ENCODE data around the gene TLR8. TPM values are rescaled to one million over a fixed set of nuclear protein-coding genes. Genes with fewer than 3 reads are reported as not detected.

The TLR8 gene
- total RNA-seq, 1 donor from 2014 or later = not detected

- no peak overlapping the region for H3K4me3 ChIP-seq (ENCODE audit: insufficient read depth, low read depth, low read length)
- H3K4me2 ChIP-seq (ENCODE audit: low read length) = no peak overlapping the region
- H3K27me3 ChIP-seq (ENCODE audit: insufficient read depth, low read length) = no peaks in the 10 kb centered on the region
- peaks cover 10% of the 10 kb centered on the region for H3K4me1 ChIP-seq (ENCODE audit: insufficient read depth, low read length)
- FAIRE-seq (no peak), DNase-seq (ENCODE audit: low read depth) (no peak)
- no peaks in the 10 kb centered on the region for H3K9me3 Mint-ChIP-seq (ENCODE audit: unreplicated experiment)
- H3K27ac ChIP-seq (ENCODE audit: low read depth, low read length) = no peak overlapping the region
- TF ChIP-seq CTCF (IDR thresholded peaks at IDR 0.05; ENCODE audit: insufficient read depth, low read depth, low read length) = no peak
- no peak for TF ChIP-seq EZH2 (IDR thresholded peaks at IDR 0.05; ENCODE audit: insufficient read depth, low read length)
- peaks cover 5% of the 10 kb centered on the region for H3K4me1 Mint-ChIP-seq (ENCODE audit: low read depth, unreplicated experiment)
- H4K20me1 ChIP-seq (ENCODE audit: insufficient read depth, low read length) = no peaks in the 10 kb centered on the region
- H3K27me3 Mint-ChIP-seq (ENCODE audit: low read depth, unreplicated experiment) = no peaks in the 10 kb centered on the region
- no peaks in the 10 kb centered on the region for H3K9me3 ChIP-seq (ENCODE audit: insufficient read depth, low read depth, low read length)
- peaks cover 1% of the 10 kb centered on the region for H3K79me2 ChIP-seq (ENCODE audit: insufficient read depth, low read length)
- H2AFZ ChIP-seq (ENCODE audit: low read depth, low read length) = no peak overlapping the region
- no peak overlapping the region for H3K4me3 Mint-ChIP-seq (ENCODE audit: unreplicated experiment)
- H3K27ac Mint-ChIP-seq (ENCODE audit: unreplicated experiment) = no peak overlapping the region
- H3K9ac ChIP-seq (ENCODE audit: low read length) = no peak overlapping the region
- H3K36me3 ChIP-seq (ENCODE audit: insufficient read depth, low read length) = no peaks in the 10 kb centered on the region
- no peaks in the 10 kb centered on the region for H3K36me3 Mint-ChIP-seq (ENCODE audit: low read depth, unreplicated experiment)
Measured at GRCh38 chrX:12967711-12968465, 61.5 kb downstream of the TLR8 start.

- Histone ChIP-seq H4K20me1 (ENCODE audit: insufficient read depth, low read length) (peaks cover 7% of the 10 kb centered on the region), H3K9me3 (ENCODE audit: insufficient read depth, low read depth, low read length) (no peaks in the 10 kb centered on the region), H3K4me2 (ENCODE audit: low read length) (peak overlapping the region; percentile 66), H3K27ac (ENCODE audit: low read depth, low read length) (peak overlapping the region; percentile 50), H3K9ac (ENCODE audit: low read length) (peak overlapping the region; percentile 50), H3K27me3 (ENCODE audit: insufficient read depth, low read length) (no peaks in the 10 kb centered on the region), H3K79me2 (ENCODE audit: insufficient read depth, low read length) (peaks cover 25% of the 10 kb centered on the region), H3K36me3 (ENCODE audit: insufficient read depth, low read length) (no peaks in the 10 kb centered on the region), H2AFZ (ENCODE audit: low read depth, low read length) (peak overlapping the region; percentile 73), H3K4me1 (ENCODE audit: insufficient read depth, low read length) (peaks cover 22% of the 10 kb centered on the region), H3K4me3 (ENCODE audit: insufficient read depth, low read depth, low read length) (peak overlapping the region; percentile 10)
- Mint-ChIP-seq H3K9me3 (ENCODE audit: unreplicated experiment) (no peaks in the 10 kb centered on the region), H3K4me1 (ENCODE audit: low read depth, unreplicated experiment) (peaks cover 5% of the 10 kb centered on the region), H3K27ac (ENCODE audit: unreplicated experiment) (peak overlapping the region; percentile 63), H3K36me3 (ENCODE audit: low read depth, unreplicated experiment) (peaks cover 5% of the 10 kb centered on the region), H3K27me3 (ENCODE audit: low read depth, unreplicated experiment) (no peaks in the 10 kb centered on the region), H3K4me3 (ENCODE audit: unreplicated experiment) (no peak overlapping the region)
- FAIRE-seq (peak; percentile 90), DNase-seq (ENCODE audit: low read depth) (peak; percentile 59)
- TF ChIP-seq EZH2 (IDR thresholded peaks at IDR 0.05; ENCODE audit: insufficient read depth, low read length) (no peak), CTCF (IDR thresholded peaks at IDR 0.05; ENCODE audit: insufficient read depth, low read depth, low read length) (peak; percentile 30)
Measured at GRCh38 chrX:12970691-12971202, 64.3 kb downstream of the TLR8 start.

Data from astrocyte (in vitro differentiated cells and primary cell).